Occipital lobe (tissue), 2 donors: Measurements from ENCODE around the gene GPNMB. TPM values are rescaled to one million over a fixed set of nuclear protein-coding genes. Genes with fewer than 3 reads are reported as not detected.

ENCODE experiments used
- DNase-seq: peaks from one replicate; lab custom pipeline; 2025; lab: John Stamatoyannopoulos, UW
- total RNA-seq: library from RNA; depleted of rRNA; stranded (reverse); fragments of >200 nt; gene quantifications from one replicate; pipeline ENCODE4 v1.2.3, GENCODE V29; 2014

GPNMB gene
- total RNA-seq, 1 donor from 2014 or later = 5.3 TPM

DNA sequence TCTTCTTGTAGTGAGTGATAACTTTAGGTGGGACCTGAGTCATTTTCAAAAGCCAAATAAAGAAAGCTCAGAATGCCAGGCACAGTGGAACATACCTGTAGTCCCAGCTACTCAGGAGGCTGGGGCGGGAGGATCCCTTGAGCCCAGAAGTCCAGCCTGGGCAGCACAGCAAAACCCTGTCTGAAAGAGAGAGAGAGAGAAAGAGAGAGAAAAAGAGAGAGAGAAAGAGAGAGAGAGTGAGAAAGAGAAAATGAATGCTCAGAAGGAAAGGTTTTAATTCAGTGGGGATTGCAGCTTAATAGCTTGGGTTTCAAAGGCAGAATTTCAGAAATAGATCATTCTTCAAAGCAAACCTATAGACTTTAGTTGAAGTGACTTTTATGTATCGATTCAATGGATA, 25.7 kb downstream of the GPNMB start:
- DNase-seq = no peak

DNA sequence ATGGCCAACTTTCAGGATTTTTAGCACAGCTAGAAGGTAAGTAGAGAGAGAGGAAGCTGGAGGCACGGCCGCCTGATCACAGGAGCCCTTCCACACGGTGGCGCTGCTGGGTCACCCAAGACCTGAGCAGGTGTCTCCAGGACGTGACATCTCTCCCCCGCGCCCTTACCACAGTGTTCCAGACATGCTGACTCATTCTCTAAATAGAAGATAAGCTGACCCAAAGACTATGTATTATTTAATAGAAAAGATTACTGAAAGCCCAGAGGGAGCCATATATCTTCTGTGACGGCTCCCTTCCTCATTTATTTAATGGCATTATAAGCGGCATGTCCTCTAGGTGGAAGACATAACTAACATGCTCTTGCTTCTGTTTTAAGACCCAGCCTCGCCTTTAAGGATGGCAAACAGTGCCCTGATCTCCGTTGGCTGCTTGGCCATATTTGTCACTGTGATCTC, 26.6 kb downstream of the GPNMB start:
- DNase-seq = peak; percentile 4

DNA sequence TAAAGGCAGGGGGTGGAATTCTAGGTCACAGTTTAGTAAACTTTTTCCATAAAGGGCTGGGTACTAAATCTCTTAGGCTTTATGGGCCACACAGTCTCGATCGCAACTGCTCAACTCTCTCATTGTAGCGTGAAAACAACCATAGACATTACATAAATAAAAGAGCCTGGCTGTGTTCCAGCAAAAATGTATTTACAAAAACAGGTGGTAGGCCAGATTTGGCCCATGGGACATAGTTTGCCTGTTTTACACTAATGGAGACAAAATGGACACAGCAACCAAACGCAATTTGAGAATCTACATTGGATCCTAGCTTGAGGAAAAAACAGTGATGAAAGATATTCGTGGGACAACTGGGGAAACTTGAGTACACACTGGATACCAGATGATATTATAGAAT, 29.3 kb downstream of the GPNMB start:
- DNase-seq = no peak

GRCh38 chr7:23276376-23276775, 29.8 kb downstream of the GPNMB start:
- no peak for DNase-seq

DNA sequence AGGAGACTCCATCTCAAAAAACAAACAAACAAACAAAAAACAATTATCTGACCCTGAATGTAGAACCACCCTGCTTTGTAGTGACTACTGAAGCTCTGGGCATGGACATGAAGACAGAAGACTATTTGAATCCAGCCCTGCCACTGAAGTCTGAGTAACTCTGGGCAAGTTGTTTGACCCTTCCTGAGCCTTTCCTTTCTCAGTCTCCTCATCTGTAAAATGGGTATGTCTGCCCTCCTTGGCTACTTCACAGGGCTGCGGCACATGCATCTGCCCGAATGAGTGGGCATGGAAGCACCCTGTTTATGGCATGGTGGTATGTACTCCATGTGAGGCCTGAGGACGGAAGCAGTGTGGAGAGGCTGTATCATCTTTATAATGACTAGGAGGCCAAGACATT, 30.4 kb downstream of the GPNMB start:
- DNase-seq = no peak

GRCh38 chr7:23277359-23277989, 30.9 kb downstream of the GPNMB start:
- DNase-seq = no peak

DNA sequence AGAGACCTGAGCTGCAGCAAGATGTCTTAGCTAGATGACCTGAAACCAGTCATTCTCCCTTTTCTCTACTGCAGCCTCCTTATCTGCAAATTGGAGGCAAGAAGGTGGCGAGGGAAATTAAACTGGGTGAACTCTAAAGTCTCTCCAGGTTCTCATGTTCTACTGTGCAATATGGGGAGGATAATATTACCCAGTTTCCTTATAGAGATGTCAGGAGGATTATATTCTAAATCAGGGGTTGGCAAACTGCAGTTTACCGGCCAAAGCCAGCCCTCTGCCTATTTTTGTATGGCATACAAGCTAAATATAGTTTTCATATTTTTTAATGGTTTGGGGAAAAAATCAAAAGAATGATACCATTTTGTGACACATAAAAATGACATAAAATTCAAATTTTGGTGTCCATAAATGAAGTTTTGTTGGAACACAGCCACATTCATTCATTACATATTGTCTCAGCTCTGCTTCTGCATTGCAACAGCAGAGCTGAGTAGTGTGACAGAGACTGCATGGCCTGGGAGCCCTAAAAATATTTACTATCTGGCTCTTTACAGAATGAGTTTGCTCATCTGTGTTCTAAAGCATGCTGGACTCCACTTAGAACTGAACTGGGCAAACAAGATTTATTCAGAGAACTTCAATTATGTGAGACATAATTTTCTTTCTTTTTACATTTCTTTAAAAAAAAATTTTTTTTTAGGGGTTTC, 33.4 kb downstream of the GPNMB start:
- DNase-seq = no peak

- DNase-seq = no peak
These were observed 36.5 kb downstream of the GPNMB start for GRCh38 chr7:23283086-23283485.

DNA sequence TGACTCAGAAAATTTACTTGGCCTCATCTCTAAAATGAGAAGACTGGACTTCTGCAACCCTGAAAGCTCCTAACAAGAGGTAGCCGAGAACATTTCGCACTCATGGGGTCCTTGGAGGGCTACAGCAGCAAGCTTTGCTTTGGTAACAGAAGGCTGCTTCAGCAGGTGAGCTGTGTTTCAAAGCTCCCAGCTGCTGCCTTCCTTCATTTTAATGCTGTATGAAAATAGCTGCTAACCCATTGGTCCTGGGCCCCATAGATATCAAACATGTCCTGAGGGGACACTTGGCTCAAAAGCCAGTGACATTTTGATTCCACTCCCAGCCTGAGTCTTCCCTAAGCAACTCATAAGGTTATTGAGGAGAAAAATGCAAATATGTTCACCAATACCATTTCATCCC, 38.3 kb downstream of the GPNMB start:
- no peak for DNase-seq

DNA sequence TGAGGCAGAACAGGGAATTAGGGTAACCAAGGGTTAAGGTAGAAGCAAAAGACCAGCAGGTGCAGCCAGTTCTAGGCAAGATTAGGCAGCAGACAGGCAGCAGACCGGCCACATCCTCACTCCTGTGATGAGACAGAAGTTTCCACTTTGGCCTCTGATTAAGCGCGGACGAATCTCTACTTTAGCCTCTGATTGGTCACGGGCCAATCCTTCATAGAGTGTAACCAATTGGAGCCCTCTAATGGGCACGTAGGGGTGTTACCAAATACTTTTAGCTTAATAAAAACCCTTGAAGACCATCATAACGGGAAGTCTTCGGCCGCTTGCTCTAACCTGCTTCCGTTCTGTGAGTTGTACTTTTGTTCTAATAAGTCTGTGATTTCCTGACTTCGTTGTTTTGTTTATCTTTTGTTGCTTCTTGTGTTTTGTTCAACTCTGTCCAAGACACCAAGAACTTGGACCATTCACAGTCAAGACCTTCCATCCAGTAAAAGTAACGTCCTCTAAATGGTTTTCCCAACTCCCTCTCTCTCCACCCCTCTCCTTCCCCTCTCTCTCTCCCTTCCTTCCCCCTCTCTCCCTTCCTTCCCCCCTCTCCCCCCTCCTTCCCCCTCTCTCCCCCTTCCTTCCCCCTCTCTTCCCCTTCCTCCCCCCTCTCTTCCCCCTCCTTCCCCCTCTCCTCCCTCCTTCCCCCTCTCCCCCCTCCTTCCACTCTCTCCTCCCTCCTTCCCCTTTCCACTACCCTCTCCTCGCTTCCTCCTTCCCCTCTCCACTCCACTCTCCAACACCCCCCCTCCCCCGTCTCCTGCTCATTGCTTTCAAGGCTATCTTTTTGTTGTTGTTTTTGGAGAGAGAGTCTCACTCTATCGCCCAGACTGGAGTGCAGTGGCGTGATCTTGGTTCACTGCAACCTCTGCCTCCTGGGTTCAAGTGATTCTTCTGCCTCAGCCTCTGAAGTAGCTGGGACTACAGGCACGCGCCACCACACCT, 39.4 kb downstream of the GPNMB start:
- no peak for DNase-seq

DNA sequence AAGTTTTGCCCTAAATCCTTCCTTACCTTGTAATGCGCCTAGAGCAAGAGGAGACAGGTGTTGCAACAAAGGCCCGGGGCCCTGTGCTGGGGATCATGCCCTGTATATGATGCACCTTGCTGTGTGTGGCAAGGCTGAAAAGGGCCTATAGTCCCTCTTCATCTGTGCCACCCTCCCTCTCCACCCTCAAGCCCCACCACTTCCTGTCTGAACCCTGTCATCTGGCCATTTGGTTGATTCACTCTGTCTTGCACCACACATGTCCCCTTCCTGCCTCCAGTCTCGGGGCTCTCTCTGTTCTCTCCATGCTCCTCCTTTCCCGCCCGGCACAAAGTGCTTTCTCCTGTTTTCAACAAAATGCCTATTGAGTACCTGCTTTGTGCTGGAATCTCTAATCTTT, 41.0 kb downstream of the GPNMB start:
- DNase-seq = no peak

DNA sequence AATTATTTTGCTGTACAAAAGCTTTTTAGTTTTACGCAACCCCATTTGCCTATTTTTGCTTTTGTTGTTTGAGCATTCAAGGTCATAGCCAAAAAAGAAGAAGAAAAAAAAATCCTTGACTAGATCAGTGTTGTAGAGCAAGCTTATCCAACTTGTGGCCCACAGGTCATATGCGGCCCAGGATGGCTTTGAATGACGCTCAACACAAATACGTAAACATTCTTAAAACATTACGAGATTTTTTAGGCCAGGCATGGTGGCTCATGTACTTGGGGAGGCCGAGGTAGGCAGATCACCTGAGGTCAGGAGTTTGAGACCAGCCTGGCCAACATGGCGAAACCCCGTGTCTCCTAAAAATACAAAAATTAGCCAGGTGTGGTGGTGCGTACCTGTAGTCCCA, 44.4 kb downstream of the GPNMB start:
- DNase-seq = no peak

- DNase-seq = no peak
These were observed 45.5 kb downstream of the GPNMB start for GRCh38 chr7:23291957-23292560.

GRCh38 chr7:23292623-23293022, 46.0 kb downstream of the GPNMB start:
- DNase-seq = no peak

- DNase-seq = no peak
These were observed 47.0 kb downstream of the GPNMB start for GRCh38 chr7:23293500-23294073.

- DNase-seq = no peak
These were observed 48.2 kb downstream of the GPNMB start for GRCh38 chr7:23294549-23295400.

DNA sequence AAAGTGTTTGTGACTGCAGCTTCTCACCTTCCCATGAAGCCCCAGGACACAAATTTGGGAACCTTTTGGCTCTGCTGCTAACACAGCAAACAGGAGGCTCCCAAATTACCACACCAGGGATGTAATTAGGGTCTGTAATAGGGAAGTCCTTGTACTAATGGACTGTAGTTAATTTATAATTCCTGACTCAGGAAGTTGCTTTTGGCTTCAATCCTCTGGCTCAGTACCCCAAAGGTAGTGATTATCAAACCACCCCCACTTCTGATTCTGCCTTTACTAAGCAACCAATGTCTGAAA, 48.8 kb downstream of the GPNMB start:
- DNase-seq = no peak

- no peak for DNase-seq
These were observed 51.7 kb downstream of the GPNMB start for GRCh38 chr7:23298141-23298881.

- DNase-seq = peak; percentile 93
These were observed 52.6 kb downstream of the GPNMB start, which contains the start of gene MALSU1 for GRCh38 chr7:23298885-23299769. Gene MALSU1, plus strand, starts transcription at chr7:23299339. Its CDS starts 14 bp downstream, at chr7:23299353.
